22Rv1 (cell line): ENCODE results near the gene AKAP8L.

ENCODE experiments used
- CTCF ChIP-seq: fragments of 450-650 bp; IDR thresholded peaks from 2 replicates; pipeline ENCODE4 v1.5.1; 2017; ENCODE audit warnings: mild to moderate bottlenecking
- ZFX ChIP-seq: fragments of 450-650 bp; IDR thresholded peaks from 2 replicates; pipeline ENCODE4 v1.6.1; 2017; ENCODE audit warnings: antibody characterized with exemption, borderline replicate concordance

GRCh38 chr19:15457701-15458484, 39.1 kb upstream of the AKAP8L start:
- TF ChIP-seq CTCF (no peak), ZFX (no peak)
